Stimulated activated CD8-positive, alpha-beta memory T cell treated with anti-CD3 and anti-CD28 coated beads, Interleukin-4, amount 100 ng/mL, for 24 hours (primary cell): Measurements from ENCODE around the gene PTPRN2.

ENCODE experiments used
- DNase-seq: peaks from one replicate; pipeline ENCODE4 v3.0.0-alpha.2; 2020; ENCODE audit warnings: low read depth

The PTPRN2 gene

DNA sequence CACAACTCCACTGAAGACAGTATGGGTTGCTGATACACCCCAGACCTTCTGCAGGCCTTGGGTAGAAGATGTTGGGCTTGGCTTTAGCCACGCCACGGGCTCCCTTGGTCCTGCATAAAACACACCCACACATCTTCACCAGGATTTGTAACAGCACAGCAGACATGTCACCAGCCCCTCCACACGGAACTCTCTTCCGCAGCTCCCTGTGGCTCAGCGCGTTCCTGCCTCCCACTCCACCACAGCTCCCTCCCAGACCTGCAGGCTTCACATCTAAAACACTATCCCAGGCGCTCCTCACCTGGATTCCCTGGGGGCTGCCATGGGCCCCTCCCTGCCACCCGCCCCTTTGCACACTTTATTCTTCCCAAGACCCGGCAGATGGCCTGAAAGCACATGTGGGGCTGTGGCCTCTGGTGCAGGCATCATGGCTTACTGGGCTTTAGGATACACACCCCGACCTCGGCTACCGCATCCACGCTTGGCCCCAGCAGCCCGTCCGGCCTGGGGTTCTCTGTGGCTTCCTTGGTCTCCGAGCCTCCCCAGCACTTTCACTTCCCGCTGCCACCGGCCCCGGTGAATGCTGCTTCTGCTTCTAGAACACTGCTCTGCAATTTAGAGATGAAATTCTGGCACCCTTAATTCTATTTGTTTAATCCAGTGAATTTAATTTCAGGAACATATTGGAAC, 818.0 kb downstream of the PTPRN2 start:
- no peak for DNase-seq

DNA sequence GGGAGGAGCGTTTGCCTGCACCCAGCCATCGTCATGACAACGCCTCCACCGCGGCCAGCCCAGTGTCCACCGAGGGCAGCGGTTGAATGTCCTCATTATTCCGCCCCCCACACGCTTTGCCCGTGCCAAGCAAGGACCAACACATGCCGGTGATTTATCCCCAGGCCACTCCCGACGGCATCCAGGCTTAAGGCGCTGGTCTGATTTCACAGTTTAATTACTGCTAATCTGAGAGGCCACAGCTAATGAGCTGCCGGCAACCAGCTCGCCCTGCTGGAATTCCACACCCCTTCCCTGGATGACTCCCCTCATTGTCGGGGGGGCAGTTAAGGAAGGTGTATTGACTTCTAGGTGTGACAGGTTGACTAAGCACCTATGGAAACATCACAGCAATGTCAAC, 818.5 kb downstream of the PTPRN2 start:
- no peak for DNase-seq

DNA sequence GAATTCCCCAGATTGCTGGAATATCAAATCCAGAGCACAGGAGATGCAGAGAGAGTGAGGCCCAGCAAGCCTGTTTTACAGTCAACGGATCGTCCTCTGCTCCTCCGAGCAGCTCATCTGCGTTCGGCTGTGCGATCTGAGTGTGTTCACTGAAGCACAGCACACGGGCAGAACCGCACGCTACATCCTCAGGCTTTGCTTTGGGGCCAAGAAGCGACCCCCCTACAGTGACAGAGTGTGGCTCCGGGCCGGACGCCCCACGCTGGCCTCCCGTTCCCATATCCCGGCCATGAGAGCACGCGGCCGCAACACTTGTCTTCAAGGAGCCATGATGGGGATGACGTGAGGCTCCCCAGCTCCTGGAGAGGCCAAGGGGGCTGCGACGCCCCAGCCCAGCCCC, 819.4 kb downstream of the PTPRN2 start:
- DNase-seq, result no peak

DNA sequence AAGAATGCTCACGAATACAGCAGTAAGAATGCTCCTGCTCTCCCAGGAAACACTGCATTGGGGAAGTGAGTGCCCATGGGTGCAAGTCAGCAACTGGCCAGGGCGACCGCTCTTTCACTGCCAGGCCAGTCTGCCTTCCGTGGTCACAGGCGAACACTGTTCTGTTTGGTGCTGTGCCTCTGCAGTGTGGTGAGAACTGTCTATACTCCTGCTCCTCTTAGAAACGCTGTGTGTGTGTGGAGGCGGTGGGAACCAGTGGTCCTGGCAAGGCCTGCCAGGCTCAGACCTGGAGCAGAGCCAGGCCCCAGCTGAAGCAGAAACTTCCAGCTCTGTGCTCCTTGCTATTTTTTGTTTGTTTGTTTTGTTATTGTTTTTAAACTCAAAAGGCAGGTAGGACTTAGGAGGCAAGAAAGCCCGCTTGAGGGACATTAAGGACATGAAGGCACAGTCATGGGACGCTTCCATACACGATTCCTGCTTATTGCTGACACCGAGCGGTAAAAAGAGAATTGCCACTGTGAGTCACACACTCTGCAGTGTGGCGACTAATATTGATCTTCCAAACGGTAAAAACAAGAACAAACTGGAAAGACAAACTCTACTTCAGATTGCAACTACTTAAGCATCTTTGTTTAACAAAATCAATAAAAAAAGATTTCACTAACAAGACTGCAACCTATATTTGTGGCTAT, 820.0 kb downstream of the PTPRN2 start:
- no peak for DNase-seq

DNA sequence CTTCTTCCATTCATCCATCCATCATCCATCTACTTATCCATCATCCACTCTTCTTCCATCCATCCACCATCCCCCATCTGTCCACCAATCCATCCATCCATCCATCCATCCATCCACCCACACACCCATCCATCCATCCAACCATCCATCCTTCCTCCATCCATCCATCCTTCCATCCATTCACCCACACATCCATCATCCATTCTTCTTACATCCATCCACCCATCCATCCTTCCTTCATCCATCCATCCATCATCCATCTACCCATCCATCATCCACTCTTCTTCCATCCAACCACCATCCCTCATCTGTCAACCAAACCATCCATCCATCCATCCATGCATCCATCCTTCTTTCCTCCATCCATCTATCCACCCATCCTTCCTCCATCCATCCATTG, 821.5 kb downstream of the PTPRN2 start:
- DNase-seq, result no peak

DNA sequence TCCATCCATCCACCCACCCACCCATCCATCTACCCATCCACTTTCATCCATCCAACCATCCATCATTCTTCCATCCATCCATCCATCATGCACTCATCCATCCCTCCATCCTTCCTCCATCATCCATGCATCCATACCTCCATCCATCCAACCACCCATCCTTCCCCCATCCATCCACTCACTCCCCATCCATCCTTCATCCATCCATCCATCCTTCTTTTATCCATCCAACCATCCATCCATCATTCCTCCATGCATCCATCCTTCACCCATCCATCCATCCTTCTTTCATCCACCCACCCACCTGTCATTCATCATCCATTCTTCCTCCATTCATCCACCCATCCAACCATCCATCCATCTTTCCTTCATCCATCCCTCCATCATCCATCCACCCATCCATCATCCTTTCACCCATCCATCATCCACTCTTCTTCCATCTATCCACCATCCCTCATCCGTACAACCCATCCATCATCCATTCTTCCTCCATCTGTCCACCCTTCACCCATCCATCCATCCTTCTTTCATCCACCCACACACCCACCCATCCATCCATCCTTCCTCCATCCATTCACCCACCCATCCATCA, 822.6 kb downstream of the PTPRN2 start:
- DNase-seq, result no peak

DNA sequence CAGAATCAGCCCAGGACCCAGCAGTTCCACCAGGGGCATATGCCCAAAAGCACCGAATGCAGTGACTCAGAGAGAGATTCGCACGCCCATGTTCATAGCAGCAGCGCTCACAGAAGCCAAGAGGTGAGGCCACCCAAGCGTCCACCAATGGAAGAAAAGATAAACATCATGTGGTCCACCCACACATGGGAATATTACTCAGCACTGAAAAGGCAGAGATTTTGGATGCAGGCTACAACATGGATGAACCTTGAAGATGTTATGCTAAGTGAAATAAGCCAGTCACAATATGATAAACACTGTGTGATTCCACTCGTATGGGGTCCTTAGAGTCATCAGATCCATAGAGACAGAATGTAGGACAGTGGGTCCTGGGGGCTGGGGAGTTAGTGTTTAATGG, 823.4 kb downstream of the PTPRN2 start:
- DNase-seq, result no peak

DNA sequence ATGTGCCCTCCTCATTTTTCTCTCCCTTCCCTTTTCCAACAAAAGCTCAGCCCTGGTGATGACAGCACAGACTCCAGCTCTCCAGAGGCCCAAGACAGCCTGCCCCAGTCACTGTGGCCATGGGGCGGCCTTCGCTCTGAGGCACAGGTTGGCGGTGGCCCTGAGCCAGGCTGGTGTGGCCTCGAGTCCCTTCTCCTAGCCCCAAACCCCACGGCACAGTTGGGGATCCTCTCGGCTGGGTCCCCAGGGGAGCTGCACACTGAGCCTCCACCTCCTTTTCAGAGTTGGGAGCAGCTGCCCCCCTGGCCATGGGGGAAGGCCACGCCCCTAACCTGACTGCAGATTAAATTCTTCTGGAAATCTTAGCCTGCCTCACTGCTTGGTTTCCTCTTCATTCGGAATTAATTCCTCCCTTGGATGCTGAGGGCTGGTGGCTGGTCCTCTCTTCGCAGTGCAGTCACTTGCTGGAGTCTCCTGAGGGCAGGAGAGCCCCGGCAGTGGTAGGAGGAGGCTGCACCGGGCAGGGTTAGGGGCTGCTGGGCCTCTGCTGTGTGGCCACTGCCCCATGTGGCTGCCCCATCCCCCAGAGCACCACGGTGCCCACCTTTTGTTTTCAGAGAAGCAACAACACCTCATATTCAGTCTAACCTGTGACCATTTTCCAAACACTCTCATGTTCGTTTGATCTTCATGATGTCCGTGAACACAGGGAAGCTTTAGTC, 824.2 kb downstream of the PTPRN2 start:
- no peak for DNase-seq

DNA sequence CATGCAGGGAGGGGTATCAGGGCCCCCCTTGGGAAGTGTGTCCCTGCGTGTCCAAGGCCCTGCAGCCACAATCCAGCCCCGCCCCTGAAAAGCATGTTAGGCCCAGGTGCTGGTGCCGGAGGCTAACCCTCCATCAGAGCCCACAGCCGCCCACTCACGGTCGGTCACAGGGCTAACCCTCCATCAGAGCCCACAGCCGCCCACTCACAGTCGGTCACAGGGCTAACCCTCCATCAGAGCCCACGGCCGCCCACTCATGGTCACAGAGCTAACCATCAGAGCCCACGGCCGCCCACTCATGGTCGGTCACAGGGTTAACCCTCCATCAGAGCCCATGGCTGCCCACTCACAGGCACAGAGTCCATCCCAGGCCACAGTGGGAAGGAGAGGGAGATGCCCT, 824.8 kb downstream of the PTPRN2 start:
- no peak for DNase-seq

DNA sequence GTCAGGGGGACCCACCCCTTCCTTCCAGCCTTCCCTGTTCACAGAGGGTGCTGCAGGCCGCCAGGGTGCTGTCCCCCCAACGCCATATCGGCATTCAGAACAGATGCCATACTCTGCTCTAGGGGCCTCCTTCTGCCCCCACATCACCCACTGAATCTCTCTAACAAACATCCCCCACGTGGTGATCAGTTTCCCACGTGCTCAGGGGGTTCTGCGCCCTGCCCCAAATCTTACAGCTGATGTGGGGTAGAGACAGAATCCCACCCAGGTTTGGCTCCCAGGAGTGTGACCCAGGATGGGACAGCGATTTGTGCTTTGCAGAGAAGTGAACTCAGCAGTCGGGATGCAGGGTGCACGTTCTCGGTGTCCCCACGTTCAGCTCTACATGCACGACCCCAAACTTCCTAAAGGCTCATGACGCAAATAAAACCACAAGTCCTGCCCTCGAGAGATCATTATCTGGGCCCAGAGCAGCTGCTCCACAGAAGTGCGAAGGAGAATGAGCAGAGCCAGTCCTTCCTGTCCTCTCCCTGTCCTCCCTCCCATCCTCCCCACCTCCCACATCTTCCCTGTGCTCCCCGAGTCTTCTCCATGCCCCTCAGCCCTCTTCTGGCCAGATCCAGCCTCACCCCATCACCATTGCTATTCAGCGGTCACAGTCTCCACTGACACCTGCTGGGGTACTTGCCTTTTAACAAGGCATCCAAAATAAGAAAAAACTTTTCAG, 827.5 kb downstream of the PTPRN2 start:
- DNase-seq, result no peak

DNA sequence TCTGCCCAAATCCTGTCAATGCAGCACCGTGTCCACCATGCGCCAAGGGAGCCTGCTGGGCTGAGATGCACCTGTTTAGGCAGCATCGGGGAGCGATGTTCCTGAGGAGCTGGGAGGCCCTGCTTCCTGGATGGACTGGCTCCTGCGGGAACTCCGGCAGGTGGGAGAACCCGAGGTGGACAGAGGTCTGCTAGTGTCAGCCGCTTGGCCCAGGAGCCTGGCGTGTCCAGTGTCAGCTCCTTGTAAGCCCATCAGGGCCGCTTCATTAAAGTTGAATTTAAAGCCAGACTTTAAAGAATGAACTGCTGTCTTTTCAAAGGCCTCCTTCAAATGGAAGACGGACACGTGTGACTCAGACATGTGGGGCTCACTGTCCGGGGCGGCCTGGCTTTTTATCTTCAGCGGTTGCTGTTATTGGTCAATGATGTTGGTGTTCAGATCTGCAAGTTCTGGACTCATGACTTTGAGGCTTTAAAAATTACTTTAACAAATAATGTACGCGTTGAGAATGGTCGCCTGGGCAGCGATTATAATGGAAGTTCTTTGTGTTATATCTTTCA, 828.3 kb downstream of the PTPRN2 start:
- no peak for DNase-seq

DNA sequence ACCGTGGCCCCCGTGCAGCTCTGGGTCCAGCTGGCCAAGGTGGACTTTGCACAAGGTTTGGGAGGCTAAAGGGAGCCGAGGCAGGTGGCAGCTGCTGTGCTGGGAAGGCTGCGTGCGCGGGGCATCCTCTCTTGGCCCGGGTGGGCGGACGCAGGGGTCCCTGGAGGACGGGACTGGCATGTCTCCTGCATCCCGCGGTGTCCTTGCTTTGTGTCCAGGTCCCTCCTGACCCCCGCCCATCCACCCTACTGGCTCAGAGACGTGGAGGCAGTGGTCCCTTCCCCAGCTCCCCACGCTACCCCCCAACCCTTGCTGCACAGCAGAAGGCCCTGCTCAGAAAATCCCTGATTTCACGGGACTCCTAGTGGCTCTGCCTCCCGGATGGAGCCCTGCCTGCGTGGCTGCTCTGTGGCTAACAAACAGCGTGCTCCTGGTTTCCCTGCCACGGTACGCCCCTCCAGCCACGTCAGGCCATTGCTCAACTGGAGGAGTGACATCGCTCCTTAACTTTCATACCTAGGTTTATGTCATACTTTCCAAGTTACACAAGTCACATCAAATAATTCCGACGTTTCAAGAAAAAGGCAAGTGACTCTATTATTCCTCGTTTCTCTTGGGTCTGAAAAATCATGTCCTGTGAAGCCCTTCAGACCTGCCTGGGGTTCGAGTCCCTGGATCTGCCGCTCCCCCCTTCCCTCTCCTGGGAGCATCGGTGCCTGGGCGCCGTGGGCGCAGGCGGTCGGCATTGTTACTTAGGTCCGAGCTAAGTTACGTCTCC, 829.0 kb downstream of the PTPRN2 start:
- DNase-seq, result no peak

DNA sequence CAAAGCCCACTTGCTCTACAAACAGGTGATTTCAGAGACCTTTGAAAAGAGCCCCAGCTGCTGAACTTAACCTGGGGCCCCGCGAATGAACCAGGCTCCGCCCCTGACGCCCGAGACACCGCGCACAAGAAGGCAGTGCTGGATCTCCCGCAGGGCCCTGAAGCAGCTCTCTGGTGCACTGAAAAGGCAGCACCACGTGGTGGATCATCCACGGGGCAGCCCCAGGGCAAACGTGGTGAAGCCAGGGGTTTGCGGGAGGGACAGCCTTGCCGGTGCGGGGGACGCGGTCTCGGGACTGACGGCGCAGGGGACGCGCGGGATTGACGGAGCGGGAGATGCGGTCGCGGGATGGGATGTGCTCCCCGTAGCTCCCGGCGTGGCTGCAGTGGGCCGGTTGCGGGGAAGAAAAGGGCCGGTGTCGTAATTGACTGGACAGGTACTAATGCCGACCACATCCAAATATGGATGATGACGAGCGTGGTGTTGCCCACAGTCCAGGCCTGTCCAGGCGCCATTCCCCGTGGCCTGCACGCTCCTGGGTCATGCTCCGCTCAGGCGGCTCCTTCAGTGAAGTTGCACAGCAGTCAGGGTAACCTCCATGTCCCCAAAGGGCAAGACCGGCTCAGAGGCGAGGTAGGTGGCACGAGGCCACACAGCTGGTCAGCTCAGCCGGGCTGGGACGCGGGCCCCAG, 829.7 kb downstream of the PTPRN2 start:
- DNase-seq, result no peak

DNA sequence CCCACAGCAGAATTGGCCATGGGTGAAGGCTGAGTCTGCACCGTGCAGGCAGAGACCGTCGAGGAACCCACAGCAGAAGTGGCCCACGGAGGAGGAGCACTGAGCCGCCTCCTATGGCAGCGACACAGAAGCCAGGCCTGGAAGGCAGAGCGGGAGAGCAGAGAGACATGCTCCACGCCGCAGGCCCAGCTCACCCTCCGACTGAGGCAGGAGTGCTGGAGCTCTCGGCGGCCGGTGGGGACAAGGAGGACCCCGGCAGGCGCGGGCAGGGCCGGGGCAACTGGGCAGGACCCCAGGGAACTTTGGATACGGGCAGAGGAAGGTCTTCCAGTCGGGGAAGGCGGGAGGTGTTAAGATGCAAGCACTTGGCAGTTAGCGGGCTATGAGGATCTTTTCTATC, 830.4 kb downstream of the PTPRN2 start:
- no peak for DNase-seq

DNA sequence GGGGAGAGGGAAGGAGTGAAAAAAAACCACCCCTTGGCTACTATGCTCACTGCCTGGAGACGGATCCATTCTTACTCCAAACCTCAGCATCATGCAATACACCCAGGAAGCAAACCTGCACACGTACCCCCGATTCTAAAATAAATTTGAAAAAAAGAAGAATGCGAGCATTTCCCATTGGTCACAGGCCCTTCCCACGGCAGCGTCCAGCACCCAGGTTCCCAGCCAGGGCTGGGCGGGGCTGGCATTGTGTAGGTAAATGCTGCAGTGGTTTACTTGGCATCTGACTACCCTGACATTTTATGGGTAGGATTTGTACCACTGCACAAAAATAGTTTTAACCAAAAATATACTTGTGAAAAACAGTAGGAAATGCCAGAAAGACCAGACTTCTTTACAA, 831.9 kb downstream of the PTPRN2 start:
- no peak for DNase-seq

DNA sequence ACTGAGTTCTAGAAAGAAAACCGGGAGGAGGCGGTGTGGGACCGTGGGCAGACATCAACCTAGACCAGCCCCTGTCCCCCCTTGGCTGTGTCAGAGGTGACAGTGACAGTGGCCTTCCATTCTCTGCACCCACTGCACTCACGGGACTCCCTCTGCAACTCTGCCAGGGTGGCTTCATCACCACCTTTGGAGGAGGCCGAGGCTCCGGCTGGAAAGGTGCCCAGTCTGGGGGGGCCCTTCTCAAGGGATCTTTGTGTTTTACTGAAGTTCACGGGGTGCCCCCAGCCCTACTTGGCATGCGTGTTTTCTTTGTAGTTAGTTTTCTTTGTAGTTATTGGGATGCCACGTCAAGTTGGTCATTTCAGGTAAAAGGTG, 833.2 kb downstream of the PTPRN2 start:
- no peak for DNase-seq

DNA sequence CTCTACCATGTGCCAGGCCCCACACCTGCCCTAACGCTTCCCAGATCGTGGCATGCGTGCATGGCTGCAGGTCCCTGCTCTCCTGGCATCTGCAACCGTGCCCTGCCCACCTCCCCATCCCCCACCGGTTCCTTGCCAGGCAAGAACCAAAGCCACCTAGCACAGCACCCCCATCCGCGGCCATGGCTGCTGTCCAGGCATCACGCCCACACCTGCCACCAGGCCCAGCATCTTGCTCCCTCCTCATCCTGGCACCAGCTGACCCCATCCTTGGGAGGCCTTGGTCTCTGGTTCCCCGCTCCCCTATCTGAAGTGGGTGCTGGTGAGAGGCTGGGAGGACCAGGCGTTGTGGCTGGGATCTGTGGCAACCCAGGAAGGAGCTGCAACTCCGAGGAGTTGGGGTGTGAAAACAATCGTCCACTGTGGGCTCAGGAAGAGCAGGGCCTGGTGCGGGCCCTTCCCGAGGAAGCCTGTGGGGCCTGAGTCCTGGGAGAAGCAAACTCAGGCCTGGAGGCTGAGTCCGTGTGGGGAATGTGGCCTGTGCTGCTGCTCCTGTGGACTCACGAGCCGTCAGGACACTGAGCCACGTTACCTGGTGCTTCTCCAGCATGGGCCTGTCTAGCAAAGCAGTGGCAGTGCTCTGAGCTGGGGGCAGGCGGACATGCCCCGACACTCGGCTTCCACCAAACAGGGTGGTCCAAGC, 833.8 kb downstream of the PTPRN2 start:
- no peak for DNase-seq

DNA sequence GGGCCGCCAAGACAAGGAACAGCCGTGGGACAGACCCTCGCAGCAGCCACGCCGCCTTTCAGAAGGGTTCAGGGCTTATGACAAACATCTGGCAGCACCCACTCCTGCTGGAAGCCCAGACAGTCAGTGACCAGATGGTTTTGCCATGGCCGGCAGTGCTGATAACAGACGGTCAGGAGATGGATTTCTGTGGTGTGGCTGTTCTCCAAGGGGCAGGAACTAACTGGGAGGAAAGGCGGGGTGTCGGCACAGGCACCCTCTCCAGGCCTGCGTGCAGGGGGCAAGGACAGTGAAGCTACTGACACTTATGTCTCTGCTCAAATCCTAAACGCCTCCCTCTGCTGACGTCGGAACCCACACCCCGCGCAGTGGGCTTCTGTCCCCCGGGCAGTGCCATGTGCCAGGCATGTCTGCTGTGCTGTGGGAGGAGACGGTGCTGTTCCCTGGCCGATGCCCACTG, 834.8 kb downstream of the PTPRN2 start:
- no peak for DNase-seq

DNA sequence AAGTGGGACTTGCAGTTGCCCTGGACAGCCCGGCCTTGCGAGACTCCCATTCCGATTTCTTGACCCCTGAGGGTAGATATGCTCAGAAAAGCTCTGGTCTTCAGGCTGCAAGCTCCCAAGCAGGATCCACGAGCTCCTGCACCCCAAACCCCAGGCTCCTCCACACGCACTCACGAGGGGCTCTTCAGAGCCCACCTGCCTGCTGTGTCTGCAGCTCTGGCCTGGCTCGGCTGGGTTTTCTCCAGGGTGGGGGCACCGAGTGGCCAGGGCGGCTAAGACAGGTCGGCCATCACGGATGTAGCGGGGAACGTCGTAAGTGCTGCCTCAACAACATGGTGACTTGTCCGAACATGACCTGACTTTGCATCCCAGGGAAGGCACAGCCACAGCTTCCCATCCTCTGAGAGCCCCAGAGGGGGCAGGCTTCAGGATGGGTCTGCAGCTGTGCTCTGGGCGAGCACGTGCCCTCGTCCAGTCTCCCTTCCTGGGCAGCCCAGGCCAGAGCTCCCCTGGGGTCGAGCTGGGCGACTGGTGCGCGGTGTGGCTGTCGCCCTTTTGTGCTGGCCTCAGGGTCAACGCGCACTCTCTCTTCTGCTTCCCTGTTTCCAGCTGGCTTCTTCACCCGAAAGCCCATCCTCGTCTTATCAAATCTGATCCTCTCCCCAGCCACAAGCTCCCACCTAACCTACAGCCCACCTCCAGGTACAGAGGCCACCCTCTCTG, 835.5 kb downstream of the PTPRN2 start:
- DNase-seq, result no peak
